ENCODE results near the gene TPCN2. TPM values are rescaled to one million over a fixed set of nuclear protein-coding genes. Genes with fewer than 3 reads are reported as not detected.

Gene TPCN2
- total and polyA plus RNA-seq, 4 donors: 6.4 to 20.8 (median 12.1) TPM

GRCh38 chr11:69057236-69057635 lies 8.5 kb downstream of the TPCN2 start:
- H3K36me3 ChIP-seq (ENCODE audit: control insufficient read depth in 4 of 4, insufficient read depth in 3 of 4, low read depth in 1 of 4, low read length in 3 of 4): peaks cover 0 to 33% (median 5%) of the 10 kb centered on the region in 4 donors
- no peak overlapping the region for H3K9ac ChIP-seq (ENCODE audit: low read depth in 1 of 2, low read length in 2 of 2)
- no peaks in the 10 kb centered on the region for H3K27me3 ChIP-seq (ENCODE audit: control insufficient read depth in 4 of 4, insufficient read depth in 4 of 4, low read length in 3 of 4)
- H3K4me3 ChIP-seq (ENCODE audit: low read depth in 1 of 3, low read length in 3 of 3): no peak overlapping the region
- WGBS: 94% methylated on average over 15 of the region's 15 CpGs
- no peak overlapping the region for H3K27ac ChIP-seq (ENCODE audit: low read depth in 1 of 2, low read length in 2 of 2)
- no peak for DNase-seq (ENCODE audit: low spot score)
- H3K9me3 ChIP-seq (ENCODE audit: control insufficient read depth in 4 of 4, low read length in 3 of 4): no peaks in the 10 kb centered on the region
- H3K4me1 ChIP-seq (ENCODE audit: control insufficient read depth in 4 of 4, insufficient read depth in 4 of 4, low read length in 3 of 4): peaks cover 12 to 38% (median 31%) of the 10 kb centered on the region in 4 donors
- TF ChIP-seq, protein P1, sequence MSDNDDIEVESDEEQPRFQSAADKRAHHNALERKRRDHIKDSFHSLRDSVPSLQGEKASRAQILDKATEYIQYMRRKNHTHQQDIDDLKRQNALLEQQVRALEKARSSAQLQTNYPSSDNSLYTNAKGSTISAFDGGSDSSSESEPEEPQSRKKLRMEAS (IDR thresholded peaks at IDR 0.05): no peak
- TF ChIP-seq HNF4G (IDR thresholded peaks at IDR 0.05): no peak
- no peak for TF ChIP-seq CTCF (IDR thresholded peaks at IDR 0.05; ENCODE audit: low read depth, low read length, missing input control)
- no peak for TF ChIP-seq GABPA (IDR thresholded peaks at IDR 0.05 in 1 of 2, conservative IDR thresholded peaks at IDR 0.05 in 1 of 2)
- no peak for TF ChIP-seq SP1 (IDR thresholded peaks at IDR 0.05)
- no peak for TF ChIP-seq RAD21 (IDR thresholded peaks at IDR 0.05)
- TF ChIP-seq FOXA1 (IDR thresholded peaks at IDR 0.05): no peak
- TF ChIP-seq RXRA (IDR thresholded peaks at IDR 0.05): no peak
- TF ChIP-seq EGR1 (IDR thresholded peaks at IDR 0.05; ENCODE audit: low read depth in 2 of 2): no peak
- no peak for TF ChIP-seq NR2F2 (IDR thresholded peaks at IDR 0.05)
- TF ChIP-seq JUND (IDR thresholded peaks at IDR 0.05): no peak
- TF ChIP-seq FOXA2 (IDR thresholded peaks at IDR 0.05): no peak
- no peak for TF ChIP-seq REST (IDR thresholded peaks at IDR 0.05)
- TF ChIP-seq ATF3 (IDR thresholded peaks at IDR 0.05): no peak
- TF ChIP-seq YY1 (IDR thresholded peaks at IDR 0.05): no peak

GRCh38 chr11:69057801-69058200 lies 9.1 kb downstream of the TPCN2 start:
- 89% methylated on average over 14 of the region's 14 CpGs for WGBS
- no peaks in the 10 kb centered on the region for H3K9me3 ChIP-seq (ENCODE audit: control insufficient read depth in 4 of 4, low read length in 3 of 4)
- H3K36me3 ChIP-seq (ENCODE audit: control insufficient read depth in 4 of 4, insufficient read depth in 3 of 4, low read depth in 1 of 4, low read length in 3 of 4): peaks cover 0 to 39% (median 7%) of the 10 kb centered on the region in 4 donors
- TF ChIP-seq NR2F2 (IDR thresholded peaks at IDR 0.05) (no peak), YY1 (IDR thresholded peaks at IDR 0.05) (no peak), JUND (IDR thresholded peaks at IDR 0.05) (no peak), FOXA2 (IDR thresholded peaks at IDR 0.05) (no peak), RAD21 (IDR thresholded peaks at IDR 0.05) (no peak), CTCF (IDR thresholded peaks at IDR 0.05; ENCODE audit: low read depth, low read length, missing input control) (no peak), GABPA (IDR thresholded peaks at IDR 0.05 in 1 of 2, conservative IDR thresholded peaks at IDR 0.05 in 1 of 2) (no peak), RXRA (IDR thresholded peaks at IDR 0.05) (no peak), SP1 (IDR thresholded peaks at IDR 0.05) (no peak), FOXA1 (IDR thresholded peaks at IDR 0.05) (no peak), HNF4A (conservative IDR thresholded peaks at IDR 0.05) (no peak), HNF4G (IDR thresholded peaks at IDR 0.05) (no peak)
- peaks cover 7 to 33% (median 26%) of the 10 kb centered on the region in 4 donors for H3K4me1 ChIP-seq (ENCODE audit: control insufficient read depth in 4 of 4, insufficient read depth in 4 of 4, low read length in 3 of 4)
- no peak for DNase-seq (ENCODE audit: low spot score)
- no peak overlapping the region for H3K4me3 ChIP-seq (ENCODE audit: low read depth in 1 of 3, low read length in 3 of 3)
- no peak overlapping the region for H3K27ac ChIP-seq (ENCODE audit: low read depth in 1 of 2, low read length in 2 of 2)
- H3K9ac ChIP-seq (ENCODE audit: low read depth in 1 of 2, low read length in 2 of 2): no peak overlapping the region
- H3K27me3 ChIP-seq (ENCODE audit: control insufficient read depth in 4 of 4, insufficient read depth in 4 of 4, low read length in 3 of 4): no peaks in the 10 kb centered on the region
